GM18951 (cell line): ENCODE results near the gene MBNL2.
"Not testable (repeated sequence)": the region's sequence is repeated elsewhere in the genome, so short reads cannot be mapped to it uniquely, and the experiment has no call there.

Experiments used
- POLR2A ChIP-seq: IDR thresholded peaks from 4 replicates; pipeline ENCODE4 v1.6.1; 2011; ENCODE audit warnings: mild to moderate bottlenecking; ENCODE audit not compliant: insufficient read length, insufficient read depth; ENCODE audit errors: extremely low read depth
- in situ Hi-C: fragments of 300-500 bp; cut with MboI; formaldehyde crosslinking; loops from one replicate; pipeline ENCODE4 v1.12.0; 2022; ENCODE audit warnings: low sequenced_read_pairs, mixed read lengths, inconsistent platforms; ENCODE audit not compliant: unreplicated experiment

The MBNL2 gene

GRCh38 chr13:97337985-97338499 lies 115.9 kb downstream of the MBNL2 start:
- in situ Hi-C loops = no loop called here
- TF ChIP-seq POLR2A = no peak

GRCh38 chr13:97338571-97338970 lies 116.4 kb downstream of the MBNL2 start:
- in situ Hi-C loops = no loop called here
- no peak for TF ChIP-seq POLR2A

- no peak for TF ChIP-seq POLR2A
- in situ Hi-C loops = no loop called here
These were observed 117.2 kb downstream of the MBNL2 start for GRCh38 chr13:97339019-97339987.

GRCh38 chr13:97339988-97340749 lies 118.0 kb downstream of the MBNL2 start:
- no peak for TF ChIP-seq POLR2A
- in situ Hi-C loops = no loop called here

- no peak for TF ChIP-seq POLR2A
- in situ Hi-C loops = no loop called here
These were observed 119.0 kb downstream of the MBNL2 start for GRCh38 chr13:97341135-97341534.

GRCh38 chr13:97342136-97342535 lies 120.0 kb downstream of the MBNL2 start:
- TF ChIP-seq POLR2A = no peak
- in situ Hi-C loops = no loop called here

GRCh38 chr13:97342936-97343335 lies 120.8 kb downstream of the MBNL2 start:
- in situ Hi-C loops = no loop called here
- no peak for TF ChIP-seq POLR2A

- TF ChIP-seq POLR2A = no peak
- in situ Hi-C loops = no loop called here
These were observed 122.4 kb downstream of the MBNL2 start for GRCh38 chr13:97344265-97345175.

- TF ChIP-seq POLR2A = no peak
- in situ Hi-C loops = no loop called here
These were observed 124.0 kb downstream of the MBNL2 start for GRCh38 chr13:97346097-97346496.

GRCh38 chr13:97346561-97347254 lies 124.6 kb downstream of the MBNL2 start:
- in situ Hi-C loops = no loop called here
- no peak for TF ChIP-seq POLR2A

- in situ Hi-C loops = no loop called here
- TF ChIP-seq POLR2A = no peak
These were observed 125.3 kb downstream of the MBNL2 start for GRCh38 chr13:97347255-97347932.

- in situ Hi-C loops = no loop called here
These were observed 126.5 kb downstream of the MBNL2 start for GRCh38 chr13:97348569-97349100.

GRCh38 chr13:97352012-97352411 lies 129.9 kb downstream of the MBNL2 start:
- in situ Hi-C loops = not testable (repeated sequence)

More at GRCh38 chr13:97348569-97349100, 126.5 kb downstream of the MBNL2 start:
- TF ChIP-seq POLR2A = no peak
